Limb (tissue), 2 donors: ENCODE data around the gene IGFL3.
A peak's percentile ranks its signal among the peaks of the same experiment; 100 is the strongest.
"Not testable (repeated sequence)": the region's sequence is repeated elsewhere in the genome, so short reads cannot be mapped to it uniquely, and the experiment has no call there.

Experiments
- DNase-seq, 2 donors: peaks; one replicate each; pipeline ENCODE4 v3.0.0-alpha.2; 2016; ENCODE audit errors: extremely low spot score in 2 of 2

The IGFL3 gene

GRCh38 chr19:46125447-46125846 is 959 bp upstream of the IGFL3 start:
- no peak for DNase-seq

- DNase-seq = no peak
Observed at GRCh38 chr19:46118136-46118535, 6.4 kb downstream of the IGFL3 start.

- DNase-seq = no peak
Observed at GRCh38 chr19:46116121-46116520, 8.4 kb downstream of the IGFL3 start.

- no peak for DNase-seq
Observed at GRCh38 chr19:46115396-46116106, 8.9 kb downstream of the IGFL3 start.

GRCh38 chr19:46113726-46114125 is 10.8 kb downstream of the IGFL3 start:
- no peak for DNase-seq

- no peak for DNase-seq
Observed at GRCh38 chr19:46112527-46112926, 12.0 kb downstream of the IGFL3 start.

- DNase-seq = no peak
Observed at GRCh38 chr19:46111376-46111775, 13.1 kb downstream of the IGFL3 start.

- no peak for DNase-seq
Observed at GRCh38 chr19:46109876-46110275, 14.6 kb downstream of the IGFL3 start.

GRCh38 chr19:46107371-46107770 is 17.1 kb downstream of the IGFL3 start:
- DNase-seq = no peak

- DNase-seq = not testable (repeated sequence)
Observed at GRCh38 chr19:46102333-46102732, 22.2 kb downstream of the IGFL3 start.

GRCh38 chr19:46101293-46101692 is 23.2 kb downstream of the IGFL3 start:
- DNase-seq = no peak

GRCh38 chr19:46100344-46100743 is 24.1 kb downstream of the IGFL3 start:
- no peak for DNase-seq

- DNase-seq = no peak
Observed at GRCh38 chr19:46090444-46090843, 34.0 kb downstream of the IGFL3 start.

- DNase-seq = no peak
Observed at GRCh38 chr19:46089432-46089831, 35.1 kb downstream of the IGFL3 start.

- DNase-seq = no peak
Observed at GRCh38 chr19:46088101-46088500, 36.4 kb downstream of the IGFL3 start.

- DNase-seq = no peak
Observed at GRCh38 chr19:46085888-46086287, 38.6 kb downstream of the IGFL3 start.

- DNase-seq = no peak
Observed at GRCh38 chr19:46082728-46083050, 41.8 kb downstream of the IGFL3 start.

GRCh38 chr19:46081928-46082727 is 42.4 kb downstream of the IGFL3 start:
- peak; percentile 17 to 33 for DNase-seq

GRCh38 chr19:46080561-46080960 is 43.9 kb downstream of the IGFL3 start:
- DNase-seq = no peak

- no peak for DNase-seq
Observed at GRCh38 chr19:46079576-46079975, 44.9 kb downstream of the IGFL3 start.

GRCh38 chr19:46078573-46079332 is 45.7 kb downstream of the IGFL3 start:
- DNase-seq = peak; percentile 38 to 61

GRCh38 chr19:46077815-46078167 is 46.7 kb downstream of the IGFL3 start:
- no peak for DNase-seq
